GM12801 (cell line): ENCODE results near the gene GLUD2.

Source experiments
- CTCF ChIP-seq: IDR thresholded peaks from one replicate; pipeline ENCODE4 v1.5.1; 2011; ENCODE audit warnings: control low read depth; ENCODE audit not compliant: insufficient read length; ENCODE audit errors: extremely low read depth

Gene GLUD2

GRCh38 chrX:121052122-121052521 lies 4.7 kb downstream of the GLUD2 start:
- no peak for TF ChIP-seq CTCF

- TF ChIP-seq CTCF, result no peak
Observed at GRCh38 chrX:121062289-121062688, 14.9 kb downstream of the GLUD2 start.

GRCh38 chrX:121064579-121064978 lies 17.2 kb downstream of the GLUD2 start:
- TF ChIP-seq CTCF, result no peak

- no peak for TF ChIP-seq CTCF
Observed at GRCh38 chrX:121084903-121085611, 37.6 kb downstream of the GLUD2 start.

DNA sequence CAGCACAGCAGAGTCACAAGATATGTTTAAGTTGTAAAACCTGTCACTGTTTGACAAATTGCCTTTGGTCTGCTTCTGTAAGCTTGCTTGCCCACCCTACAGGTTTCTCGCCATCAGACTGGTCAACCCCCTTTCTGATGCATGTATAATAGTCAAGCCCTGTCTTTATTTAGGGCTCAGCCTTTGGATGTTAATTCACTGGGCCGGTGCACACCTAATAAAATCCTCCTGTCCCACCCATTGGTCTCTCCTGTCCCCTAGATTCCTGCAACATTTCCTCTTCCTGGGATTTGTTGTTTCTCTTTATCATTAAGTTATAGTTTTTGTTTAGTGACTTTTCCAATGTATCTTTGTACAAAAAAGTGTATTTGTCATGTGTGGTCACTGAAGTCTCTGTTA lies 38.2 kb downstream of the GLUD2 start:
- TF ChIP-seq CTCF, result no peak

DNA sequence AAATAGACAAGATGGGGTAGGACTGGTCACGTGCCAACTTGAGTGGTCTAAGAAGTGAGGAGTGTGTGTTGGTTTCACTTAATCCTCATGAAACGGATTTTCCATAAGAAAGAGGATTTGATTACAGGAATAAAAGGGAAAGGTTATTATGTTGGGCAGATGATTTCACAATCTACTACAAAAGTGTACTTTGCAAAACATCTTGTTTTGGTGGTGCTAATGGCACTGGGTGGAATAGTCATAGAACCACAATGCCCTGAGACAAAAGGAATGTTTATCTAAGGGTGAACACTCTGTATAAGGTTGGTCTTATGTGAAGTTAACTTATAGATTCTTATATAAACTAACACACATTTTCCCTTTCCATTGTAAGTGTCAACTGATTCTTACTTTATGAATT lies 45.6 kb downstream of the GLUD2 start:
- no peak for TF ChIP-seq CTCF
